K562 (cell line): ENCODE data around the gene ALG1. TPM values are rescaled to one million over a fixed set of nuclear protein-coding genes. Genes with fewer than 3 reads are reported as not detected.

Experiments used
- CREM ChIP-seq: IDR thresholded peaks from 2 replicates; pipeline ENCODE4 v1.6.1; 2014; ENCODE audit warnings: antibody characterized with exemption, low read depth
- ETV1 ChIP-seq: fragments of 450-650 bp; conservative IDR thresholded peaks from 2 replicates; pipeline ENCODE4 v1.6.1; 2016; ENCODE audit warnings: missing genetic modification characterization, control low read depth, low read depth, missing compliant biosample characterization
- HDAC1 ChIP-seq, 2 experiments: fragments of 450-650 bp; IDR thresholded peaks; 2 replicates each; pipeline ENCODE4 v1.6.1; 2016 to 2017; ENCODE audit warnings: inconsistent platforms in 1 of 2, mild to moderate bottlenecking in 1 of 2, moderate library complexity in 1 of 2
- HDAC2 ChIP-seq: fragments of 450-650 bp; IDR thresholded peaks from 2 replicates; pipeline ENCODE4 v1.6.1; 2016; ENCODE audit warnings: mild to moderate bottlenecking
- HEY1 ChIP-seq: fragments of 250-450 bp; sonication (Bioruptor Pico); IDR thresholded peaks from 2 replicates; pipeline ENCODE4 v1.5.0; 2020; ENCODE audit warnings: mild to moderate bottlenecking, moderate library complexity, borderline replicate concordance
- KAT8 ChIP-seq: fragments of 450-650 bp; IDR thresholded peaks from 2 replicates; pipeline ENCODE4 v1.6.1; 2016; ENCODE audit warnings: low read depth, mild to moderate bottlenecking
- KDM4B ChIP-seq, 2 experiments: fragments of 450-650 bp in 1 of 2; sonication (generic) in 1 of 2; IDR thresholded peaks; 2 replicates each; pipeline ENCODE4 v1.6.1; 2016 to 2017; ENCODE audit warnings: borderline replicate concordance in 2 of 2, antibody characterized with exemption in 1 of 2, low read depth in 1 of 2, mild to moderate bottlenecking in 1 of 2
- MITF ChIP-seq: IDR thresholded peaks from 2 replicates; pipeline ENCODE4 v1.6.1; 2014; ENCODE audit warnings: antibody characterized with exemption
- MXD1 ChIP-seq: fragments of 250-450 bp; sonication (Bioruptor Pico); IDR thresholded peaks from 2 replicates; pipeline ENCODE4 v1.8.0; 2021; ENCODE audit warnings: borderline replicate concordance, mild to moderate bottlenecking, moderate library complexity; ENCODE audit not compliant: poor library complexity, severe bottlenecking
- SAFB ChIP-seq: fragments of 200-400 bp; formaldehyde crosslinking; IDR thresholded peaks from 2 replicates; pipeline ENCODE4 v1.6.1; 2017; ENCODE audit warnings: low read depth, low read length, borderline replicate concordance
- SIN3B ChIP-seq: fragments of 450-650 bp; IDR thresholded peaks from 2 replicates; pipeline ENCODE4 v1.6.1; 2017; ENCODE audit warnings: low read depth, mild to moderate bottlenecking, moderate library complexity
- SIX5 ChIP-seq, 2 experiments: IDR thresholded peaks; 2 replicates each; pipeline ENCODE4 v1.6.1; 2011; ENCODE audit warnings: low read length in 2 of 2, borderline replicate concordance in 1 of 2, low read depth in 1 of 2, mild to moderate bottlenecking in 1 of 2, moderate library complexity in 1 of 2; ENCODE audit not compliant: insufficient read depth in 1 of 2
- SNIP1 ChIP-seq: fragments of 450-650 bp; IDR thresholded peaks from 2 replicates; pipeline ENCODE4 v1.7.1; 2017; ENCODE audit warnings: low read depth, mild to moderate bottlenecking
- TEAD1 ChIP-seq, 2 experiments: fragments of 450-650 bp in 1 of 2; sonication (generic) in 1 of 2; formaldehyde crosslinking; IDR thresholded peaks; 2 replicates each; pipeline versions ENCODE4 v1.4.0 to v1.8.0; 2020 to 2022; ENCODE audit warnings: mild to moderate bottlenecking in 2 of 2, missing genetic modification reagents in 1 of 2
- ZNF124 ChIP-seq: sonication (generic); formaldehyde crosslinking; IDR thresholded peaks from 2 replicates; pipeline ENCODE4 v1.8.1; 2022; ENCODE audit warnings: missing genetic modification reagents
- ZNF655 ChIP-seq: fragments of 250-450 bp; sonication (Bioruptor Pico); IDR thresholded peaks from 2 replicates; pipeline ENCODE4 v1.5.0; 2021
- ZSCAN29 ChIP-seq: fragments of 450-650 bp; IDR thresholded peaks from 2 replicates; pipeline ENCODE4 v1.6.1; 2017
- polyA plus RNA-seq, 8 experiments: library from polyadenylated mRNA; depleted of rRNA in 4 of 8; stranded (reverse) in 5 of 8; unstranded in 3 of 8; fragments of >200 nt; fragmentation: Nextera tagmentation in 2 of 8; fragmentation: Illumina TruSeq in 1 of 8; extraction: Ambion mirVana in 2 of 8; extraction: Trizol in 1 of 8; gene quantifications; 2 replicates each; pipeline versions ENCODE4 v1.2.1 to v1.2.3, GENCODE V29; 2011 to 2014; ENCODE audit warnings: inconsistent platforms in 1 of 8, missing spikeins in 1 of 8
- total RNA-seq, 7 experiments: library from RNA; depleted of rRNA in 6 of 7; stranded (reverse); fragments of >200 nt in 6 of 7; fragmentation: Illumina TruSeq in 2 of 7; extraction: Trizol in 2 of 7; gene quantifications; 2 replicates each; pipeline versions ENCODE4 v1.2.1 to v1.2.3, GENCODE V29; 2011 to 2021; ENCODE audit warnings: low replicate concordance in 1 of 7
- TF ChIP-seq, protein P1 (sequence below): fragments of 450-650 bp; IDR thresholded peaks from 2 replicates; pipeline ENCODE4 v1.6.1; 2016; ENCODE audit warnings: low read depth, mild to moderate bottlenecking, moderate library complexity
- TF ChIP-seq, protein P2 (sequence below), 2 experiments: fragments of 450-650 bp in 1 of 2; sonication (generic) in 1 of 2; formaldehyde crosslinking; conservative IDR thresholded peaks; 2 replicates each; pipeline versions ENCODE4 v1.4.0 to v1.8.1; 2020 to 2022; ENCODE audit warnings: mild to moderate bottlenecking in 1 of 2, missing genetic modification reagents in 1 of 2
- TF ChIP-seq, protein P3 (sequence below), 3 experiments: fragments of 200-800 bp in 1 of 3; sonication (Bioruptor generic) in 1 of 3; sonication (generic) in 1 of 3; formaldehyde crosslinking in 1 of 3; IDR thresholded peaks; 2 replicates each; pipeline versions ENCODE4 v1.6.1 to v1.8.0; 2016 to 2022; ENCODE audit warnings: mild to moderate bottlenecking in 2 of 3, missing compliant biosample characterization in 2 of 3, missing genetic modification characterization in 2 of 3, missing genetic modification reagents in 1 of 3

Gene ALG1
- total and polyA plus RNA-seq, 9 of the 15 experiments (the other 6 are each of a cell fraction or from before 2014, with no cell fraction given): 1.1 to 26.4 (median 18.3) TPM

GRCh38 chr16:5033256-5034166 lies 38.1 kb upstream of the ALG1 start, which contains the start of gene NAGPA (continued):
- TF ChIP-seq SIN3B (peak; percentile 100), KAT8 (peak; percentile 71; the same call in 1 of the 2 replicates), SNIP1 (no peak), ZNF124 (CRISPR knock-in tag) (no peak), HDAC1 (IDR thresholded peaks at IDR 0.05) (peak; percentile 77 to 99; a peak in 3 of 4 replicates), HEY1 (CRISPR knock-in tag) (no peak), TEAD1 (CRISPR knock-in tag; IDR thresholded peaks at IDR 0.05) (peak in 1 of 2 experiments; percentile 58; a peak in 1 of 4 replicates), ETV1 (tag) (no peak), HDAC2 (peak; percentile 98), MXD1 (peak; percentile 89), ZNF655 (no peak), KDM4B (IDR thresholded peaks at IDR 0.05; ENCODE audit: borderline replicate concordance in 2 of 2, low read depth in 1 of 2) (peak in 1 of 2 experiments; percentile 83; a peak in 1 of 4 replicates), SAFB (peak; percentile 94), CREM (0 out of 2 replicates have a peak, but pooled peaks have one; percentile 34), MITF (0 out of 2 replicates have a peak, but pooled peaks have one; percentile 41), ZSCAN29 (no peak), SIX5 (IDR thresholded peaks at IDR 0.05; ENCODE audit: borderline replicate concordance in 1 of 2, insufficient read depth in 1 of 2, low read depth in 1 of 2, low read length in 2 of 2) (peak in 1 of 2 experiments; percentile 37; a peak in 1 of 4 replicates)
- TF ChIP-seq, protein P1, sequence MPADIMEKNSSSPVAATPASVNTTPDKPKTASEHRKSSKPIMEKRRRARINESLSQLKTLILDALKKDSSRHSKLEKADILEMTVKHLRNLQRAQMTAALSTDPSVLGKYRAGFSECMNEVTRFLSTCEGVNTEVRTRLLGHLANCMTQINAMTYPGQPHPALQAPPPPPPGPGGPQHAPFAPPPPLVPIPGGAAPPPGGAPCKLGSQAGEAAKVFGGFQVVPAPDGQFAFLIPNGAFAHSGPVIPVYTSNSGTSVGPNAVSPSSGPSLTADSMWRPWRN: no peak
- TF ChIP-seq, protein P2, sequence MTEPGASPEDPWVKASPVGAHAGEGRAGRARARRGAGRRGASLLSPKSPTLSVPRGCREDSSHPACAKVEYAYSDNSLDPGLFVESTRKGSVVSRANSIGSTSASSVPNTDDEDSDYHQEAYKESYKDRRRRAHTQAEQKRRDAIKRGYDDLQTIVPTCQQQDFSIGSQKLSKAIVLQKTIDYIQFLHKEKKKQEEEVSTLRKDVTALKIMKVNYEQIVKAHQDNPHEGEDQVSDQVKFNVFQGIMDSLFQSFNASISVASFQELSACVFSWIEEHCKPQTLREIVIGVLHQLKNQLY (CRISPR knock-in tag; conservative IDR thresholded peaks at IDR 0.05): no peak
- TF ChIP-seq, protein P3, sequence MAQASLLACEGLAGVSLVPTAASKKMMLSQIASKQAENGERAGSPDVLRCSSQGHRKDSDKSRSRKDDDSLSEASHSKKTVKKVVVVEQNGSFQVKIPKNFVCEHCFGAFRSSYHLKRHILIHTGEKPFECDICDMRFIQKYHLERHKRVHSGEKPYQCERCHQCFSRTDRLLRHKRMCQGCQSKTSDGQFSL (CRISPR knock-in tag; IDR thresholded peaks at IDR 0.05): 0 out of 2 replicates have a peak, but pooled peaks have one; percentile 32
- TF ChIP-seq, protein P3 (tag; IDR thresholded peaks at IDR 0.05): no peak
